Duodenal mucosa (tissue), 2 donors: ENCODE results near the gene MFGE8.
"Not testable (repeated sequence)": the region's sequence is repeated elsewhere in the genome, so short reads cannot be mapped to it uniquely, and the experiment has no call there.

Experiments
- H3K27ac ChIP-seq: one replicate; pipeline ENCODE4 v1.7.0; 2013; ENCODE audit warnings: low read depth, low read length
- H3K27me3 ChIP-seq, 2 donors: one replicate each; pipeline ENCODE4 v1.7.0; 2013; ENCODE audit warnings: low read length in 2 of 2, control low read depth in 1 of 2; ENCODE audit not compliant: insufficient read depth in 2 of 2, control insufficient read depth in 1 of 2
- H3K36me3 ChIP-seq, 2 donors: one replicate each; pipeline ENCODE4 v1.7.0; 2013; ENCODE audit warnings: low read length in 2 of 2, control low read depth in 1 of 2; ENCODE audit not compliant: insufficient read depth in 2 of 2, control insufficient read depth in 1 of 2
- H3K4me1 ChIP-seq, 2 donors: one replicate each; pipeline ENCODE4 v1.7.0; 2013; ENCODE audit warnings: low read length in 2 of 2, control low read depth in 1 of 2; ENCODE audit not compliant: insufficient read depth in 2 of 2, control insufficient read depth in 1 of 2
- H3K4me3 ChIP-seq, 2 donors: one replicate each; pipeline ENCODE4 v1.7.0; 2013; ENCODE audit warnings: low read length in 2 of 2, low read depth in 1 of 2
- H3K9ac ChIP-seq, 2 donors: one replicate each; pipeline ENCODE4 v1.7.0; 2013; ENCODE audit warnings: low read length in 2 of 2, low read depth in 1 of 2
- H3K9me3 ChIP-seq, 2 donors: one replicate each; pipeline ENCODE4 v1.7.0; 2013; ENCODE audit warnings: low read length in 2 of 2, control low read depth in 1 of 2; ENCODE audit not compliant: control insufficient read depth in 1 of 2

Gene MFGE8

DNA sequence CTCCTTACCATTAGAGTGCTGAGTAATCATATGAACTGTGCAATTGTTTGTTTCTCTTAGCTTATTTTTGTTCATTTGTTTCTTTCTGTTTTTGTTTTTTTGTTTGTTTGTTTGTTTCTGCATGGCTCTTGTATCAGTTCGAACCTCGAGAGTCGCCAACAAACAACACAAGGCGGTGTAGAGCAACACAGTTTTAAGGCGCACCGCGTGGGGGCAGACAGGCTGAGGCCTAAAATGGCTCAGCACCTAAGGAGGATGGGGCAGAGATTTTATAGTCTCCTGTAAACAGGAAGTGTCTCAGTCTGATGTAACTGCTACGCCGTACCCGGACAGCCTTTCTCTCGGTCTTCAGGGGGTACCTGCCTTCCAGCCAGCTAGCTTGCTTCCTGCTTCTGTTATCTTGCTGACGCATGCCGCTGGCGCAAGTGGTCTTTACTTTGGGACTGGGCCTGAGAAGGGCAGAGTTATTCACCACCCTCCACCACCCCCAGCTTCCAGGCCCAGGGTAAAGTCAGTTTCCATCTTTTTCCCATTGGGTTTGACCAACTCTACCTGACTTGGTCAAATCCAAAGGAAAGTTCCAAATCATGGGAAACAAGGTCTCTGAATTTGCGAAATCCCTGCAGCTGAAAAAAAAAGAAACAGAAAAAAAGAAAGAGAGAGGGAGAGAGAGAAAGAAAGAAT, 25.8 kb upstream of the MFGE8 start:
- Histone ChIP-seq H3K27ac (no peak overlapping the region), H3K27me3 (no peaks in the 10 kb centered on the region), H3K36me3 (no peaks in the 10 kb centered on the region), H3K4me1 (no peaks in the 10 kb centered on the region), H3K4me3 (no peak overlapping the region), H3K9me3 (no peaks in the 10 kb centered on the region), H3K9ac (no peak overlapping the region)

DNA sequence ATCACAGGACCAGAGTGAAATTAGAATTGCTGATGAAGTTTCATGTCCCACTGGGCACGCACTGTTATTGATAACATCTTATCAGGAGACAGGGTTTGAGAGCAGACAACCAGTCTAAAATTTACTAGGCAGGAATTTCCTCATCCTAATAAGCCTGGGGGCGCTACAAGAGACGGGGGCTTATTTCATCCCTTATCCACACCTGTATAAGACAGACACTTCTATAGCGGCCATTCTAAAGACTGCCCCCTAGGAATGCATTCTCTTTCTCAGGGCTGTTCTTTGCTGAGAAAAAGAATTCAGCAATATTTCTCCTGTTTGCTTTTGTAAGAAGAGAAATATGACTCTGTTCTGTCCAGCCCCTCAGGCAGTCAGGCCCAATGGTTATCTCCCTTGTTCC, 21.3 kb upstream of the MFGE8 start:
- not testable (repeated sequence) for H3K9ac ChIP-seq, H3K27me3 ChIP-seq, H3K36me3 ChIP-seq, H3K4me1 ChIP-seq, H3K27ac ChIP-seq, H3K9me3 ChIP-seq, H3K4me3 ChIP-seq

DNA sequence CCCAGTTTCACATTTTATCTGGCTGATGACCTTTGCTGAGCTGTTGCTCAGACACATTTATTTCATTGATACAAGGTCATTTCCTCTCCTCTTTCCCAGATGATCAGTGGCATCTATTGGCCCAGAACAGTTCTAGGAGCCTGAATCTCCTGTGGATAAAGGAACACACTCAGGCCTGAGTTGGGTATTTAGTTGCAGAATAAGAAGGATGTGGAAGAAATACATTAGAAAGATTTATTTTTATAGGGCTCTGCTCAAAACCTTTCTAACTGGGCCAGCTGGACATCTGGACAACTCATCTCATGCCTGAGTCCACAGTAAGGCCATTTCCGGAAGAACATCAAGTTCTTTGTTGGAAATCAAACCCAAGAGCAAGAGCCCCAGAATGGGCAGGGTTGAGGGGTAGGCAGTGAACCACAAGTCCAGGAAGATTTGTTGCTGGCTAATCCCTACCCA, 19.7 kb upstream of the MFGE8 start:
- Histone ChIP-seq H3K9ac (no peak overlapping the region), H3K4me1 (no peaks in the 10 kb centered on the region), H3K9me3 (no peaks in the 10 kb centered on the region), H3K27me3 (peaks cover 0 to 3% of the 10 kb centered on the region in 2 donors), H3K4me3 (no peak overlapping the region), H3K36me3 (no peaks in the 10 kb centered on the region), H3K27ac (no peak overlapping the region)

- Histone ChIP-seq H3K27me3 (peaks cover 0 to 3% of the 10 kb centered on the region in 2 donors), H3K27ac (no peak overlapping the region), H3K36me3 (no peaks in the 10 kb centered on the region), H3K9ac (no peak overlapping the region), H3K4me1 (no peaks in the 10 kb centered on the region), H3K4me3 (no peak overlapping the region), H3K9me3 (no peaks in the 10 kb centered on the region)
Observed at GRCh38 chr15:88932271-88932874, 19.2 kb upstream of the MFGE8 start.

- H3K27me3 ChIP-seq = peaks cover 0 to 3% of the 10 kb centered on the region in 2 donors
Observed at GRCh38 chr15:88930579-88930978, 17.4 kb upstream of the MFGE8 start.

GRCh38 chr15:88929358-88930098, 16.3 kb upstream of the MFGE8 start:
- not testable (repeated sequence) for H3K4me3 ChIP-seq, H3K9me3 ChIP-seq, H3K9ac ChIP-seq, H3K27ac ChIP-seq, H3K27me3 ChIP-seq, H3K4me1 ChIP-seq, H3K36me3 ChIP-seq

More at GRCh38 chr15:88930579-88930978, 17.4 kb upstream of the MFGE8 start:
- no peak overlapping the region for H3K4me3 ChIP-seq
- no peak overlapping the region for H3K27ac ChIP-seq
- no peaks in the 10 kb centered on the region for H3K4me1 ChIP-seq
- H3K9me3 ChIP-seq = no peaks in the 10 kb centered on the region
- no peak overlapping the region for H3K9ac ChIP-seq
- no peaks in the 10 kb centered on the region for H3K36me3 ChIP-seq

DNA sequence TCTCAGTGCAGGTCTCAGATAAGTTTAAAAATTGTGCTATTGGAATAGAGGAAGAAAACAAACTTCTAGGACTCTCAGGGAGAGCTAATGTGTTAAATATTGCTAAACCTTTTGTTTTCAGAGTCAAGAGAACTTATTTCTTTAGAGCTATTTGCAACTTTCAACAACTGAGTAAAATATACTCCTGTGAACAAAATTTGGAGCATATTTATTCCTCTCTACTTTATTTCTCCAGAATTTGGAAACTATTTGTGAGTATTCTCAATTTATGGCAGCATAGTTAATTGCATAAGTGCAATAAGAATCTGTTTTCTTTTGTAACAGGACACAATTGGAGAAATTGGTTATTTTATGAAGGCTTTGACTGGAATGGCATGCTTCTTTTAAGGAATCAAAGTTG, 15.0 kb upstream of the MFGE8 start:
- H3K36me3 ChIP-seq, H3K9me3 ChIP-seq, H3K9ac ChIP-seq, H3K27ac ChIP-seq, H3K4me3 ChIP-seq, H3K27me3 ChIP-seq, H3K4me1 ChIP-seq: not testable (repeated sequence)

- H3K4me1 ChIP-seq, H3K9me3 ChIP-seq, H3K27me3 ChIP-seq, H3K27ac ChIP-seq, H3K9ac ChIP-seq, H3K36me3 ChIP-seq, H3K4me3 ChIP-seq: not testable (repeated sequence)
Observed at GRCh38 chr15:88925648-88926047, 12.5 kb upstream of the MFGE8 start.

GRCh38 chr15:88920892-88921435, 7.8 kb upstream of the MFGE8 start:
- not testable (repeated sequence) for H3K36me3 ChIP-seq, H3K27me3 ChIP-seq, H3K27ac ChIP-seq, H3K4me3 ChIP-seq, H3K9me3 ChIP-seq, H3K9ac ChIP-seq, H3K4me1 ChIP-seq

DNA sequence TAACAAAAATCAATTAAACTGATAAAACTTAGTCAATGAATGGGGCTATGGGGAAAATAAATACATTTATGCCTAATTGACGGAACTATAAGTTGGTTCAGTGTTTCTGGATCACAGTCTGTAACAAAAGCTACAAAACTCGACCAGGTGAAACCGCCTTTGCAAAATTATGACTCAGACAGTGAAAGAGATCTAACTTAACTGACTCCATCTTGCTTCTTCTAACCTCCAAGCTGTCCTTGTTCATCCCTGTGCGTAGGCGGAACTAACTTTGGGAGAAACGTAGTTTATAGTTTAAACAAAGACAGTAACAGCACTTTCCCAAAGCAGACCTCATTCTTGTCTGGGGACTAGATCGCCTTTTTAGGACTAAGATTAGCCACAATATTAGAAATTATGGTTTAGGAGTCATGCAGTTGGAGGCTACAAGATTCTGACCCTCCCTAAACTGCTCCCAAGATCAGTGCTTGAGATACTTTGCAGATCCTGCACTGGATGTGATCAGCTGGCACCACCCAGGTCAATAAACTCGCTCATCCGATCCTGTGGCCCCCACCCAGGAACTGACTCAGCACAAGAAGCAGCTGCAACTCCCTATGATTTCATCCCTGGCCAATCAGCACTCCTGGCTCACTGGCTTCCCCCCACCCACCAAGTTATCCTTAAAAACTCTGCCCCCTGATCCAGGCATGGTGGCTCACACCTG, 7.2 kb upstream of the MFGE8 start:
- no peaks in the 10 kb centered on the region for H3K4me1 ChIP-seq
- no peaks in the 10 kb centered on the region for H3K27me3 ChIP-seq
- no peaks in the 10 kb centered on the region for H3K36me3 ChIP-seq
- no peaks in the 10 kb centered on the region for H3K9me3 ChIP-seq
- H3K27ac ChIP-seq = no peak overlapping the region
- no peak overlapping the region for H3K9ac ChIP-seq
- H3K4me3 ChIP-seq = no peak overlapping the region
